UCSD-AML1 (cell line): Measurements from ENCODE around the gene OSBPL5.
A peak's percentile ranks its signal among the peaks of the same experiment; 100 is the strongest.
"Not testable (repeated sequence)": the region's sequence is repeated elsewhere in the genome, so short reads cannot be mapped to it uniquely, and the experiment has no call there.

Source experiments
- DNase-seq: peaks from one replicate; lab custom pipeline; 2025; ENCODE audit not compliant: unreplicated experiment; lab: John Stamatoyannopoulos, UW

OSBPL5 gene

DNA sequence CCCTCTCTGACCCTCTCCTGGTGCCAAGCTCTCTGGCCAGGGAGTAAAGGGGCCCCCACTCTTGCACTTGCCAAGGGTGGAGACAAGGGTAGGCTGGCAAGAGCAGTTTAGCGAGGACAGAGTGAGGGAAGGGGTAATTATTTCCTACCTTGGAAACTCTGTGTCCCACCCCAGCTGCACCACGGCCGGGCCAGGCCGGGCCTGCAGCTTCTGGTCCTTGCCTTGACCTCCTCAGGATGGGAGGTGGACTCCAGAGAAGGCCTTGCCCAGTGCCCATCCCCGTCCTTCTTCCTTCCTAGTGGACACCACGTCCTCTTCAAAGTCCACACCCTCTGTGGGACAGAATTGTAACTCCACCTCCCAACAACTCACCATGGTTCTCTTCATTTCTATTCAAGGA lies 18.4 kb upstream of the OSBPL5 start:
- no peak for DNase-seq

DNA sequence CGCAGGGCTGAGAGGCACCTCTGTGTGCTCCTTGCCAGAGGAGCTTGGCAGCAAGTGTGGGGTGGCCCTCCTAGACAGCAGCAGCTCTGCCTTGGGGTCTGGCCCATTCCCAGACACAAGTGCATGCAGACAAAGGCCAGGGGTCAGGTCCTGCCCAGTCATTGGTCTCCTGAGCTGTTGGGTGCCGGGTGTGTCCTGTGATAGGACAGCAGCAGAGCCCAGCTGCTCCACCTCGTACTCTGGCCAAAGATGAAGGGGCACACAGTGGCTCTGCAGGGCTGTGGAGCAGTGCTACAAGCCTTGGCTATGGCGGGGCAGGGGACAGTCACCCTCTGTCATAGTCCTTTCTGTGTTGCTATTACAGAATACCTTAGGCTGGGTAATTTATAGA lies 17.3 kb upstream of the OSBPL5 start:
- DNase-seq: no peak

DNA sequence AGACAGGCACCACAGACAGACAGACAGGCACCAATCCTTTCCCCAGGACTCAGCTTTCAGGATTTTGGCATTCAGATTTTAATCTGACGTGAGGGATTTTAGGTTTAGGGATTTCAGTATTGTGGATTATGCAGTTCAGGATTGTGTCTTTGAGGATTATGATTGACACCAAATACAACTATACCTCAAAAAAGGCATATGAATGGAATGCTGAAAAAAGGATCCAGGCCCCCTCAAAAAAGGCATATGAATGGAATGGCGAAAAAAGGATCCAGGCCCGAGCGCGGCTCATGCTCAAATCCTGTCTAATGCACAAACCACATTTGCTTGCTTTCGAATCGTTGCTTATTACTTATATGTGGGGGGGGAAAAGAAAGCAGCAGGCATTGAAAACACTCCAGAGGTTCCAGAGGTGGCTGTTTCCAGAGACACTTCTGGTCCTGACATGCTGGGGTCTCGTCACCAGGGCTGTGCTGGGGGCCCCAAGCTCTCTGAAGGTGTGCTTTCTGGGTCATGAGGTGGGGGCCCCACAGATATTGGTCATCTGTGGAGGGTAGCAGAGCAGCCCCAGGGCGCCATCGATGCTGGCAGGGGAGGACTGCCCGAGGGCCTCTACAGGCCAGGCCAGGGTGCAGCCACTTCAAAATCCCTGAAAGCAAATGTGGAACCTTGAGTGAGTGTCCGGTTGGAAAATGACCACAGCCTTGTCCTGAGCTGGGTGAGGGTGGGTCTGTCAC lies 16.8 kb upstream of the OSBPL5 start:
- DNase-seq: no peak

DNA sequence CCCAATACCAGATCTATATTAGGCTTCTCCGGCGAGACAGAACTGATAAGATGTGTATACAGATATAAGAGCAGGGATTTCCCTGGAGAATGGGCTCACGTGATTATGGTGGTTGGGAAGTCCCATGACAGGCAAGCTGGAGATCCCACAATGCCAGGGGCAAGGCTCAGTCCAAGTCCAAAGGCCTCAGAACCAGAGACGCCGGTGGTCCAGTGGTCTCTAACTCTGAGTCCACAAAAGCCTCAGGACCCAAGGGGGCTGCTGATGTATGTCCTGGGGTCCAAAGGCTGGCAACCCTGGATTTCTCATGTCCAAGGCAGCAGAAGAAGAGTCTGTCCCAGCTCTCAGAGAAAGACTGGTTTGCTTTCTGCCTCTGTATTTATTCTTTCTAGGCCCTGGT lies 15.8 kb upstream of the OSBPL5 start:
- DNase-seq: no peak

DNA sequence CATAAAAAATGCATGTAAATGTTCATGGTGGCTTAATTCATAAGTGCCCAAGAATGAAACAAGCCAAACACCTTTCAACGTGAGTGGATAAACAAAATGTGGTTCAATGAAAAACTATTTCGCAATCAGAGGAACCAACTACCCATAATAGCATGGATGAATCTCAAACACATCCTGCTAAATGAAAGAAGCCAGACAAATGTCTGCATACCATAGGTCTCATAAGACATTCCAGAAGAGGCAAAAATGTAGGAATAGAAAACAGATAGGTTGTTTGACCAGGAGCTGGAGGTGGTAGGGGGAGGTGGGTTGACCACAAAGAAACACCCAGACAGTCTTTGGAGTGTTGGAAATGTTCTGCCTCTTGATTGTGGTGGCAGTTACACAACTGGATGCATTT lies 13.2 kb upstream of the OSBPL5 start:
- DNase-seq: no peak

DNA sequence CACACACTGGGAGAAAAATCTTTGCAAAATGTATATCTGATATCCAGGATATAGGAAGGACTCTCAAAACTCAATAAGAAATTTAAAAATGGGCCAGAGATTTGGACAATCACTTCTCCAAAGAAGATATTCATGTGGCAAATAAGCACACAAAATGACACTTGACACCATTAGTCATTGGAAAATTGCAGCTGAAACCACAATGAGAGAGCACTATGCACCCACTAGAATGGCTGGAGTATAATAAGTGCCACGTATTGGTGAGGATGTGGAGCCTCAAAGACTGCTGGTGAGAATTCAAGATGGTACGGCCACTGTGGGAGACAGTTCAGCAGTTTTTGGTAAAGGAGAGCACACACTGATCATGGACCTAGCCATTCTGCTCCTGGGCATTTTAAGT lies 12.8 kb upstream of the OSBPL5 start:
- no peak for DNase-seq

DNA sequence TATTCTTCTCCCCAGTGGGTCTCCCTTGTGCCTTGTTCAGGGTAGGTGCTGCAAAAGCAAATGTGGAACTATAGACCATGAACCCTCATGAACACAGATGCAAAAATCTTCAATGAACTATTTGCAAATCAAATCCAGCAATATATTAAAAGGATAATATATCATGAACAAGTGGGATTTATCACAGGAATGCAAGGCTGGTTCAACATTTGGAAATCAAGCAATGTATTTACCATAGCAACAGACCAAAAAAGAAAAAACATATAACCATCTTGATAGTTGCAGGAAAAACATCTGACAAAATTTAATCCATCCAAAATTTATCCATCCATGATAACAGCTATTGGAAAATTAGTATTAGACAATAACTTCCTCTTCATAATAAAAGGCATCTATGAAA lies 11.4 kb upstream of the OSBPL5 start:
- DNase-seq: no peak

DNA sequence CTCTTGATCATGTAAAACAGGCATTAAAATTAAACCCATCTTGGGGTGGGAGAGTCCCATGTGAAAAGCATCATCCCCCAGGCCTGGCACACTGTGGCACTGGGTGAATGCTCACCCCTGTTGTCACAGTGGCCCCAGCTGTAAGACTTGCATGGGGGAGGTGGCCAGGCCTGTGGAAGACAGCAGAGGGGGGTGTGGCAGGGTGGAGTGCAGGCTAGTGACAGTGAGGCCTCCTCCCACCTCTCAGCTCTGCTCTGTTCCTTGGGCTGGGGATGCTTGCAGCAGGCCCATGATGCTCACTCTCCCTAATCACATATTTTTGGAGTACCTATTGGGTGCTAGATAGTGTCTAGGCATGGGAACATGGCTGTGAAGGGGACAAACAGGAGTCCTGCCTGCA lies 10.1 kb upstream of the OSBPL5 start:
- no peak for DNase-seq

DNA sequence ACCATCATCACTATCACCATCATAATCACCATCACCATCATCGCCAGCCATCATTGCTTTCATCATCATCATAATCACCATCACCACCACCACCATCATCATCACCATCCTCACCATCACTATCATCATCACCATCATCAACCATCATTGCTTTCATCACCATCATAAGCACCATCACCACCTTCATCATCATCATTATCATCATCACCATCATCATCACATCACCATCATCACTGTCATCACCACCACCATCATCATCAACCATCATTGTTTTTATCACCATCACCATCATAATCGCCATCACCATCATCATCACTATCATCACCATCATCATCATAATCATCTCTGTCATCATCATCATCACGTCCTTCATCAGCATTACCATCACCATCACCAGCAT lies 9.3 kb upstream of the OSBPL5 start:
- no peak for DNase-seq

DNA sequence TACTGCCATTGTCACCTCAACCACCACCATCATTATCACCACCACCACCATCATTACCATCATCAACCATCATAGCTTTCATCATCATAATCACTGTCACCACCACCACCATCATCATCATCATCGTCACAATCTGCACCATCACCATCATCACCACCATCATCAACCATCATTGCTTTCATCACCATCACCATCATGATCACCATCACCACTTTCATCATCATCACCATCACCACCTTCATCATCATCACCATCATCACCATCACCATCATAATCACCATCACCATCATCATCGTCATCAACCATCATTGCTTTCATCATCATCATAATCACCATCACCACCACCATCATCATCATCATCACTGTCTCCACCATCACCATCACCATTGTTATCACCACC lies 8.7 kb upstream of the OSBPL5 start:
- DNase-seq: no peak

DNA sequence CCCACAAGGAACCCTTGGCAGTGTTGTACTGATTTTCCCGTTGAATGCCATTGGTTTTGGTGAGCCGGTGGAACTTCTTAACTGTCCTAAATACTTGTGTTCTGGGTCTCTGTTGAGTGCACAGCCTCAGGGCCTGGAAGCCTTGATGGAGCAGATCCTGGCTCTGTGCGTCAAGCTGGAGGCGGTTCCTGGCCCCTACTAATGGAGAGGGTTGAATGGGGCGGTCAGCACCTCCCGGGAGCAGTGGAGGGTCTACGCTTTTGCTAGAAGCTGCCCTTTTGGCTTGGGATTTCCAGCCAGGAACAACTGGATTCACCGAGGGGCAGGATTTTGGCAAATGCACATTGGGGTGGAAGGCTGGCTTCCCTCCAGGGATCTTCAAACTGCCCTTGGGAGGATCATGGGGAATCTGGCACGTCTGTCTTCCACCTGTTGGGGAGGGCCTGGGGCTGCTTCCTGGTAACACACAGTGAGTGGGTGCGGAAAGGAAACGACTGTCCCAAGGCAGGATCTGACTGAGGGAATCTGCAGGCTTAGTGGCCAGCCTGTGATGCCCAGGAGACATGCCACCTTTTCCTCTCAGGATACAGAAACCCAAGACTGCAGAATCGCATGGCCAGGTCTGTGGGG lies 6.9 kb upstream of the OSBPL5 start:
- no peak for DNase-seq

DNA sequence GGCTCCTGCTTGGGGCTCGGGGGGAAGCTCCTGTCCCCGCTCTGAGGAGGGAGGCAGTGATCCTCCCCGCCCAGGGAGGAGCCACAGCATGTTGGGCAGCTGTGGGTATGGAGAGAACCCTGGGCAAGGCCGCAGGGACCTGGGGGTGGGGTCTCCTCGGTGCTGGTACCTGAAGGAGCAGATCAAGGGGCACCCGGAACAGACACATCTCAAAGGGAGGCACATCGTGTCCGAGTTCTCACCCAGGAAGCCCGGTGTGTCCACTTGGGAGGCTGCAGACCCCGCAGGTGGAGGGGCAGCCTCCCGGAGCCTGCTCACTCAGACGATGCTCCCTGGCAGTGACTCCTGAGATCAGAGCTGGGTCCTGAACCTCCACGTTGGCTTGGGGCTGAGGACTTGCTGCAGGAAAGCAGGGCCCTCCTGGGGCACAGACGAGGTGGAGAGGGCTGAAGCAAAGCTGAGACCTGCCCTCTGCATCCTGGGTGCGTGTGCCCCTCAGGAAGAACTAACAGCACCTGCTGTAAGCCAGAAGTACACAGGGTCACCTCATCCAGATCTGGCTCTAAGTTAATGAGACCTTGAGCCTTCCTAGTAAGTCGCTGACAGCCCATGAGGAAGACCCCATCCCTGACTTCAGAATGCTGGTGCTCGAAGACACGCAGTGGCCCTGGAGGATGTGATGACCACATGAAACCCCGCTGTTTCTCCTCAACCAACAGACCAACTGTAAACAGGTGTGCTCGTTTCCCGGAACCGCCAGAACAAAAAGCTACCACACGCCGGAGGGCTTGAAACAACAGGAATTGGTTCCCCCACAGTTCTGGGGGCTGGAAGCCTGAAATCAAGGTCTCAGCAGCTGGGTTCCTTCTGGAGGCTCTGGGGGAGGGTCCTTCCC lies 5.9 kb upstream of the OSBPL5 start:
- no peak for DNase-seq

DNA sequence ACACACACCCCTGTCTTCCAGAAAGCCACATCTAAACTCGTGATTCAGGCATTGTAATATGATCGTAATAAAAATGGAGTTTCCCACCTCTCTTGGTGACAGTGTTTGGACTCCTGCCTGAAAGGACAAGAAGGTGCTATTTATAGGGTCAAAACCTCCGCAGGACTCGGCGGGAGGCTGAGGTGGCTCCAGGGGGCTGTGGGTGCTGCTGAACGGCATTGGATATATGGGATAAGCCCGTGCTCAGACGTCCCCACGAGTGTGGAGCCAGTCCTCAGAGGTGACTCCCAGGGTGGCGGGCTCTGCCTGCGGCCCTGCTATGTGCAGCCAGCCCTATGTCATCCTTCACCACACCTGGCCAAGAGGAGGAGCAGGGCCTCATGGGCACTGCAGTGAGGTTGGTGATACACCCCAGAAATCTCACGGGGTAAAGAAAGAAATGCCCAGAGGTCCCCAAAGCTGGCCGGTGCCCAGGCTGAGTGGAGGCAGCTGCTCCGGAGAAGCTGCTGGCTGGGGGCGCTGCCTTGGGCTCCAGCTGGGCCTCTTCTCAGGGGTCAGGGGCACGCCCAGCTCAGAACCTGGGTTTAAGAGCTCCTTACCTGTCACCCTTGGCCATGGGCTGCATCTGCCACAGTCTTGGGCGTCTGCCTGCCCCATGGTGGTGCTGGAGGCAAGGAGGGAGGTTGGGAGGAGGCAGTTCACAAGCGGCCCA lies 5.1 kb upstream of the OSBPL5 start:
- DNase-seq: no peak

DNA sequence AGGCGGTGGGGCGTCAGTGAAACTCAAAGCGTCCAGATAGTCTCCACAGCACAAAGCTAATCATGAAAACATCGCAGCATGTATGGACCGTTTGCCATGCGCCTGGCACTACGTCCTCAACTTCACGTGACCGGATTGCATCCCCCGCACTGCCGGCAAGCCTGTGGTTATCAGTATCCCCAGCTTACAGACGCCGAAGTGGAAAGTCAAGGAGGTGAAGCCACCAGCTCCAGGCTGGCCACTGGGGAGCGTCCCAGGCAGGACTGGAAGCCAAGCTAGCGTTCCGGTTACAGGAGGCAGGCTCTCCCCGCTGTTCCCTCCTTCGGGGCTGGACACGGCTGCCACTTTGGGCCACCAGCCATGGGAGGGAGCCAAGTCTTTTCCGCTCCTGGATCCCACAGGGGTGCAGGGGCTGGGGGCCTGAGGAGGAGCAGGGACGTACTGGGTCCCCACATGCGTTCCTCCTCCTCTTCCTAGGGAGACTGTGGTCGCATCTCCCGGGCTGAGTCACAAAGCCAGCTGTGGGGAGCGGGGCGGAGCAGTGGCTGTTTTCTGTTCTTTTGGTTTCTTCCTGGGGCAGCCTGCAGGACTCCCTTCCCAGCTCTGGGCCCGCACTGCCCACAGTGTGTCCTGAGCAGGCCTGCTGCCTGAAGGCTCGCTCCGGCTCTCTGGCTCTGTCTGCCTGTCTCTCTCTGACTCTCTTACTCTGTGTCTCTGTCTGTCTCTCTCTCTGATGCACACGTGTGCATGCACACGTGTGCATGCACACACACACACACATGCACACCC lies 4.3 kb upstream of the OSBPL5 start:
- DNase-seq: peak; percentile 88

DNA sequence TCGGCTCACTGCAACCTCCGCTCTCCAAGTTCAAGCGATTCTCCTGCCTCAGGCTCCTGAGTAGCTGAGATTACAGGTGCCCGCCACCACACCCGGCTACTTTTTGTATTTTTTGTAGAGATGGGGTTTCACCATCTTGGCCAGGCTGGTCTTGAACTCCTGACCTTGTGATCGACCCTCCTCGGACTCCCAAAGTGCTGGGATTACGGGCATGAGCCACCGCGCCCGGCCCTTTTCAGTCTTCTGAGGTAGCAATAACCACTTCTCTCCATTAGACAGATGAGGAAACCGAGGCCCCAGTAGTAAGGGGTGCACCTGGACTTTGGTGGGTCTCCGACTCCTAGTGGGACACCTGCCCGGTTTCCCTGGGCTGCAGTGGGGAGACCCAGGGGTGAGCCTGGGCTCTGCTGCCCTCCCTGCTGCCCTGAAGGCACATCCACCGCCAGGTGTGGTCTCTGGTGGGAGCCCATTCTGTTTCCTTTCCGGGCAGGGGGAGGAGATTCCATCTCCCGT lies 3.7 kb upstream of the OSBPL5 start:
- not testable (repeated sequence) for DNase-seq

DNA sequence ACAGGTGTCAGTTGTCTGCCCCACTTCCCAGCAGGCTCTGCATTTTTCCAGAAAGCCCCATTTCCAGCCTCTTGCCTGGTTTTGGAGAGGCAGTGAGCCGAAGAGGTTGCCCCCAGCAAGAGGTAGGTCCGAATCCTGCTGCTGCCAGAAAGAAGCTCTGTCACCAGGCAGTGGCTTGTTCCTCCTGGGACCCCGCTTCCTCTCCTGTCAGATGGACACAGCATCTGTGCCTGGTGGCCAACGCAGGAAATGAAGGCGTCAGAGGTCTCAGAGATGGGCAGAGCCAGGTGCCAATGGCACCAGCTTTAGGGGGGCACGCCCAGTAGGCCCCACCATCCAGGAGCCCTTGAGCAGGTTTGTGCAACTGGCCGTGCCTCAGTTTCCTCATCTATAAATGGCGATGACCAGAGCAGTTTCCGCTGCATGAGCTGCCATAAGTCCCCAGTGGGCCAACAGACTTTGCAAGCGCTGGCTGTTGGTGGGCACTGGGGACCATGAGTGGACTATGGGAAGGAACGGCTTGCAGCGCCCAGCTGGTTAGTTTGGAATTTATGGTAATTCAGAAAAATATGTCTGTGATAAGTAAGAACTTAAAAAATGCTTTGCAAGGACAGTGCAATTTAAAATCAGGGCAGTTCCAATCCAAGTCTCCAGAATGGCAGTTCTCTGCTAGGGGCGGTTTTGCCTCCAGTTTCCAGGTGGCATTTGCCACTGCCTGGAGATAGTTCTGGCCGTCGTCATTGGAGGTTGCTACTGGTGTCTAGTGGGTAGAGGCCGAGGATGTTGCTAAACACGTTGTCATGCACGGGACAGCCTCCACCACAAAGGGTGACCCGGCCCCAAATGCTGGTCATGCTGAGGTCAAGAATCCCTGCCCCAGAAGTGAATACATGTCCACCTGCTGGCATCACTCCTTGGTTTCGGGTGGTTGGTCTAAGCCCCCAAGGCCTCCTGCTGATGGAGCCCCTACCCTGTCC lies 2.3 kb upstream of the OSBPL5 start:
- no peak for DNase-seq

DNA sequence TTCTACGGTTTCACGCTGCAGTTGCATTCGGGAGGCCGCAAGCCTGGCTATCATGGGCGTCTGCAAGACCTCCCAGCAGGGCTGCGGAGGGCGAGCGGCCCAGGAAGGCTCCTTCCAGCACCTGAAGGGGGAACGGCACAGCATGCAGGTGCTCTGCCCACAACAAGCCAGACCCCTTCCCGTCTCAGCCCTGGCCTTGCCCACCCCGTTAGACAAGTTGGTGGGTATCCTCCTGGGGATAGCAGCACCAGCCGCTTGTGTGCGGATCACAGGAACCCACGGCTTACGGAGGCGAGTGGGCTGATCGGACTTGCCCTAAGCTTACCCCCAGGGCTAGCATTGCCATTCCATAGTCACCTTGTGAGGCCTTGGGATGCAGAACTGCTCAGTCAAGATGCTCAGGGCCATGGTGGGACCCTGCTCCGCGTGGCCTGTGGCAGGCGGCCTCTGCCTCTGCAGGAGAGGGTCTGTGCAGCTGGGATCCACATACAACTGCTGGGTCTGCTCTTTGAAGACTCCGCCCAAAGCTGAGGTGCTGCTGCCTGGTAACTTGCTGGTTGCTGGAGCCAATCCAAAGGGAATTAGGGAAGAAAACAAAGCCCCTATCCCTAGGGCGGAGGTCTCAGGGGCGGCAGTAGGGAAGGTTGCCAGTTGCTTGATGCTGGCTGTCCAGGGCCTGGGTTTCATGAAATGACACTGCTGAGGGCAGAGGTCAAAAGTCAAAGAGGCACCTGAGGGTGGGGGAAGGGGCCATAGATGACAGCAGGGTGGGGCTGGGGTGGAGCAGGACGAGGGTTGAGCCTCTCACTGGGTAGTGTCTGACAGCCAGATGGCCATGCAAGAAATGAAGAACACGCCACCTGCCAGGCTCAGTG lies 1.4 kb upstream of the OSBPL5 start:
- no peak for DNase-seq

DNA sequence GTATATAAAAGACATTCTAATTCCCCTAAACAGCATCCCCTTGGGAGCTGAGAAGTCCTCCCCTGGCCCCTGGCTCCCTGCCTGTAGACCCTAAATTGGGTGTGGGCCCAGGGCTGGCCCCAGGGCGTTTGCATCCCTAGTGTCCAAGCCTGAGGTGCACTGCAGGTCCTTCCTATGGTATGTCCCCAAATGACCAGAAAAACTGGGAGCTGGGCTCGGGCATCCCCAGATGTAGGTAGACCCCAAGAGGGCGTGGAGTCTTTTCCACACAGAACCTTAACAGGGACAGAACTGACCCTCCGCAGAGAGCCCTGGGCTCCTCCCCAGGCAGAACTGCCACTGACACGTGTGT lies 782 bp upstream of the OSBPL5 start:
- DNase-seq: no peak
